RCC 7860 (cell line): ENCODE results near the gene SF3B5.
"Not testable (repeated sequence)": the region's sequence is repeated elsewhere in the genome, so short reads cannot be mapped to it uniquely, and the experiment has no call there.

Experiments
- DNase-seq: peaks from one replicate; pipeline ENCODE4 v3.0.0-alpha.2; 2015; ENCODE audit warnings: low spot score
- FAIRE-seq: peaks from 2 replicates; lab custom pipeline; 2012; peaks lifted over from hg19 to GRCh38; lab: Jason Lieb, UNC

Gene SF3B5

GRCh38 chr6:144064402-144065212, 30.8 kb downstream of the SF3B5 start:
- DNase-seq = no peak
- FAIRE-seq = no peak

DNA sequence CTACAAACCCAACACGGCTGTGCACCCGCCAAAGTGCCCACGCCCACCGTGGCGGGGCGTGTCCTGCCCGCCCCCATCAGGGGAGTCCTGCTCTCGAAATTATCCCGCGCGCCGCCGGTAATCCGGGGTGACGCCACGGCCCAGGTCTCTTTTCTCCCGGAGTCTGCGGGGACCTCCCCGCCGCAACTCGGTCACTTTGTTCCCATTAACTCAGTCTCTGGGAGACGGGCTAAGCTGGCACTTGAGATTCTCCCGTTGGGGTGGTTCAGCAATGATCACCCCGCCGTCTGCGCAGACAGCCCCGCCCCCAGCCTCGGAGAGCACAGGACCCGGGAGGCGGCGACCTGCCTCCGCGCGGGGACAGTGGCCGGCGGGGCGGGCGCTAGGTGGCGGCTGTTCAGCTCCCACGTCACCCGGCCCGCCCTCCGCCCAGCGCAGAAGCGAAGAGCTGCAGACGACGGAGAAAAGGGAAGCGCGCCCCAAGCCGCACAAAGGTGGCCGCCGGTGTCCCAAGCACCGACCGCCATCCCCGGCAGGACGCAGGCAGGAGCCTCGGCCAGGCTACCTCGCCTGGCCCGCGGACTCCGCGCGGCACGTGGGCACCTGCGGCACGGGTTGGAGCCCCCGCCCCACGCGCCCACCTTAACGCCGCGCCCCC, 31.5 kb downstream of the SF3B5 start:
- no peak for FAIRE-seq
- peak; percentile 16 for DNase-seq

- no peak for DNase-seq
- FAIRE-seq = no peak
These were observed 32.1 kb downstream of the SF3B5 start for GRCh38 chr6:144063246-144063743.

- FAIRE-seq (no peak), DNase-seq (no peak)
These were observed 32.6 kb downstream of the SF3B5 start for GRCh38 chr6:144062786-144063185.

DNA sequence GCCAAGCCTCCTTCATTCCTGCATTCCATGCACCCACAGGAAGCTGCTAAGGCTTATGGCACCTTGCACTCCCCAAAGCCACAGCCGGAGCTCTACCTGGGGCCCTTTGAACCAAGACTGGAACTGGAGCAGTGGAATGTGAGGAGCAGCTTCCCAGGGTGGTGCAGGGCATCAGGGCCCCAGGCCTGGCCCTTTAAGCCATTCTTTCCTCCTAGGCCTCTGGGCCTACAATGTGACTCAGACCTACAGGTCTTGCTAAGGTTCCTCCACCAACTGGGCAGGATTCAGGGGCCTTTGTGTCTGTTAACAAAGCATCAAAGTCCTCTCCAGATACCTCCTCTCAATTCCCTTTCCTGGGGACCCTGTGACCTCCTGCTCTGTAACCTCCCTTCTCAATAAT, 36.2 kb downstream of the SF3B5 start:
- DNase-seq (no peak), FAIRE-seq (no peak)

DNA sequence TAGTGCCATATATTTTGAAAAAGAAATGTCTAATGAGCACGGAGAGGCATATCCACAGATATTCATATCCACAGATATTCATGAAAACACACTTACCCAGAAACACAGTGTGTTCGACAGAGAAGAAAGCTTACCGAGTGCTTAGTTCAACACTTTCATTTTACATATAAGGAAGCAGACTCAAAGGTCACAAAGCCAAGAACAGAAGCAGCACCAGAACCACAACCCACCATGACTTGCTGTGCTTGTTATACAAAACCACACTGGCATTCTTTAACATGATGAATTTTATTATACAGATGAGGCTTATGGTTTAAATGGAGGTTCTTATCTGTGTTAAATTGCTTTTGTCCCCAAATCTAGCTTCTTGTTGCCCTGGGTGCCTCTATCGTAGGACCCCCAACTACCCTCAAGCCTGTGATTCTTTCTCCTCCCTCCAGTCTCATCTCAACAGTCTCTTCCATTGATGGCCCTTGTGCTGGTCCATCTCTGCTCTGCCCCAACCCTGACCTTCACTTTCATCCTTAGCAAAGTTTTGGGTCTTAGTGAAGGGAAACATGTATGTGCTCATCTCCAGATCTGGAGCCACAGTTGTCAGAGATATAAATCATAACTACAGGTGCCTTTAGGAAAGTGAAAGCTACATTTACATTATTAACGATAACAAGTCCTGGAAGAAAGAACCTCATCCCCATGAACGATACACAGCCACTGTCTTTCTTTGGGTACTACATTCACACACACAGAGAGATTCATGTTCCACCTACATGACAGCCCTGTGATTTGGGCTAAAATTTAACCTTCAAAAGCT, 40.0 kb downstream of the SF3B5 start:
- DNase-seq = no peak
- no peak for FAIRE-seq

DNA sequence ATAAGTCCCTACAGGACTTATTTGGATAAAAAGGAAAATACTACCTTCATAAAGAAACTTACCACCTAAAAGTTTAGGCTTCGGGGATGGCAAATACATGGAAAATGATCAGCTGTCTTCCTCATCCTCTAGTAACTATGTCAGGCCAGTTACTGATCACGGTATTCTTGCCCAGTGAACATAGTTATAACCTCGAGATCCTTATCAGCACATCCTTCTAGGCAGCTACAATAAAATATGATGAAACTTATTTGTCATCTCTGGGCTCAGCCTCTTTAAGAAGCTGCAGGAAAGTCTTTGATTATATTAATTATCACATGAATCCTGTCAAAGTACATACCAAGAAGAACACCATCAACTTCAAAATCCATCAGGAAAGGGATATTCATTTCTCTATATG, 41.8 kb downstream of the SF3B5 start:
- FAIRE-seq (no peak), DNase-seq (no peak)

- FAIRE-seq (no peak), DNase-seq (no peak)
These were observed 42.9 kb downstream of the SF3B5 start for GRCh38 chr6:144052488-144052887.

DNA sequence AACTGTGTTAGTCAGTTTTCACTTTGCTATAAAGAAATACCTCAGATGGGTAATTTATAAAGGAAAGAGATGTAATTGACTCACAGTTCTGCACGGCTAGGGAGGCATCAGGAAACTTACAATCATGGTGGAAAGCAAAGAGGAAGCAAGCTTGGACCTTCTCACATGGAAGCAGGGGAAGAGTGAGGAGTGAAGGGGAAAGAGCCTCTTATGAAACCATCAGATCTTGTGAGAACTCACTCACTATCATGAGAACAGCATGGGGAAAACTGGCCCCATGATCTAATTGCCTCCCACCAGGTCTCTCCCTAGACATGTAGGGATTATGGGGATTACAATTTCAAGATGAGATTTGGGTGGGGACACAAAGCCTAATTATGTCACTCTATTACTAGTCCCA, 46.0 kb downstream of the SF3B5 start:
- no peak for FAIRE-seq

GRCh38 chr6:144047688-144048087, 47.7 kb downstream of the SF3B5 start:
- FAIRE-seq = no peak
- DNase-seq = no peak

More for the DNA sequence above, 46.0 kb downstream of the SF3B5 start:
- no peak for DNase-seq

DNA sequence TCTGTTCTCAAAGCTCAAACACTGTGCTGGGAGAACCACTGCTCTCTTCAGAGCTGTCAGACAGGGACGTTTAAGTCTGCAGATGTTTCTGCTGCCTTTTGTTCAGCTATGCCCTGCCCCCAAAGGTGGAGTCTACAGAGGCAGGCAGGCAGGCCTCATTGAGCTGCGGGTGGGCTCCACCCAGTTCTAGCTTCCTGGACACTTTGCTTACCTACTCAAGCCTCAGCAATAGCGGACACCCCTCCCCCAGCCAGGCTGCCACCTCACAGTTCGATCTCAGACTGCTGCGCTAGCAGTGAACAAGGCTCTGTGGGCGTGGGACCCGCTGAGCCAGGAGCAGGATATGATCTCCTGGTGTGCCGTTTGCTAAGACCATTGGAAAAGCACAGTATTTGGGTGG, 48.7 kb downstream of the SF3B5 start:
- DNase-seq, FAIRE-seq: not testable (repeated sequence)

- not testable (repeated sequence) for DNase-seq, FAIRE-seq
These were observed 50.4 kb downstream of the SF3B5 start for GRCh38 chr6:144044989-144045388.
